Neuronal stem cell (in vitro differentiated cells): ENCODE measurements around the gene CYB5B.
"Not testable (repeated sequence)": the region's sequence is repeated elsewhere in the genome, so short reads cannot be mapped to it uniquely, and the experiment has no call there.

Experiments used
- DNase-seq: peaks from one replicate; pipeline ENCODE4 v3.0.0-alpha.2; 2013; ENCODE audit warnings: low spot score
- H2AFZ ChIP-seq: one replicate; pipeline ENCODE4 v1.6.1; 2013; ENCODE audit warnings: mild to moderate bottlenecking, low read length, inconsistent platforms
- H2AK5ac ChIP-seq: 2 replicates; pipeline ENCODE4 v1.6.1; 2013; ENCODE audit warnings: low read depth, mild to moderate bottlenecking, inconsistent platforms, low read length, moderate library complexity, mixed read lengths
- H2BK120ac ChIP-seq: 2 replicates; pipeline ENCODE4 v1.6.1; 2013; ENCODE audit warnings: low read depth, mild to moderate bottlenecking, inconsistent platforms, low read length, moderate library complexity, mixed read lengths
- H2BK12ac ChIP-seq: one replicate; pipeline ENCODE4 v1.6.1; 2013; ENCODE audit warnings: low read length, inconsistent platforms
- H2BK15ac ChIP-seq: 2 replicates; pipeline ENCODE4 v1.6.1; 2013; ENCODE audit warnings: mild to moderate bottlenecking, low read length, inconsistent platforms, mixed read lengths
- H2BK5ac ChIP-seq: one replicate; pipeline ENCODE4 v1.6.1; 2013; ENCODE audit warnings: inconsistent platforms, mild to moderate bottlenecking, low read length, moderate library complexity
- H3K14ac ChIP-seq: one replicate; pipeline ENCODE4 v1.6.1; 2013; ENCODE audit warnings: low read length, inconsistent platforms
- H3K18ac ChIP-seq: 2 replicates; pipeline ENCODE4 v1.6.1; 2013; ENCODE audit warnings: low read length, inconsistent platforms
- H3K23ac ChIP-seq: 2 replicates; pipeline ENCODE4 v1.6.1; 2013; ENCODE audit warnings: low read depth, mild to moderate bottlenecking, mixed read lengths, low read length, inconsistent platforms; ENCODE audit not compliant: poor library complexity
- H3K27ac ChIP-seq: replicated peaks from 3 replicates; pipeline ENCODE4 v1.5.1; 2013; ENCODE audit warnings: low read length, inconsistent platforms
- H3K27me3 ChIP-seq, 3 experiments: 2 replicates each; pipeline ENCODE4 v1.6.1; 2013; ENCODE audit warnings: low read length in 3 of 3, mild to moderate bottlenecking in 2 of 3, inconsistent platforms in 1 of 3, low read depth in 1 of 3, mixed read lengths in 1 of 3, moderate library complexity in 1 of 3; ENCODE audit not compliant: control insufficient read depth in 3 of 3, insufficient read depth in 3 of 3
- H3K36me3 ChIP-seq, 2 donors: replicated peaks in 1 of 2; 2 replicates each; pipeline ENCODE4 v1.6.1; 2013; ENCODE audit warnings: low read length in 2 of 2; ENCODE audit not compliant: control insufficient read depth in 2 of 2, insufficient read depth in 2 of 2
- H3K4ac ChIP-seq: 2 replicates; pipeline ENCODE4 v1.6.1; 2013; ENCODE audit warnings: inconsistent platforms, mild to moderate bottlenecking, low read length, moderate library complexity
- H3K4me1 ChIP-seq, 2 donors: 1 replicate in 1 of 2; 2 replicates in 1 of 2; pipeline ENCODE4 v1.6.1; 2013; ENCODE audit warnings: low read length in 2 of 2, low read depth in 1 of 2; ENCODE audit not compliant: control insufficient read depth in 2 of 2, insufficient read depth in 1 of 2
- H3K4me2 ChIP-seq: one replicate; pipeline ENCODE4 v1.6.1; 2013; ENCODE audit warnings: mild to moderate bottlenecking, low read length, inconsistent platforms; ENCODE audit not compliant: insufficient read depth, poor library complexity, severe bottlenecking
- H3K4me3 ChIP-seq, 2 donors: 2 replicates each; pipeline ENCODE4 v1.5.1; 2013; ENCODE audit warnings: low read length in 2 of 2, mild to moderate bottlenecking in 2 of 2, inconsistent platforms in 1 of 2, moderate library complexity in 1 of 2
- H3K79me1 ChIP-seq: one replicate; pipeline ENCODE4 v1.6.1; 2013; ENCODE audit warnings: low read depth, mild to moderate bottlenecking, inconsistent platforms, low read length, moderate library complexity
- H3K9ac ChIP-seq: one replicate; pipeline ENCODE4 v1.6.1; 2013; ENCODE audit warnings: mild to moderate bottlenecking, low read depth, low read length, inconsistent platforms; ENCODE audit not compliant: poor library complexity
- H3K9me3 ChIP-seq, 2 donors: replicated peaks in 1 of 2; 2 replicates each; pipeline versions ENCODE3 to v1.6.1; 2013; ENCODE audit warnings: low read length in 2 of 2, mild to moderate bottlenecking in 2 of 2, inconsistent platforms in 1 of 2, low read depth in 1 of 2, mixed read lengths in 1 of 2, moderate library complexity in 1 of 2; ENCODE audit not compliant: control insufficient read depth in 2 of 2, insufficient read depth in 1 of 2
- H4K8ac ChIP-seq: one replicate; pipeline ENCODE4 v1.6.1; 2013; ENCODE audit warnings: low read depth, mild to moderate bottlenecking, inconsistent platforms, low read length, moderate library complexity
- H4K91ac ChIP-seq: one replicate; pipeline ENCODE4 v1.6.1; 2013; ENCODE audit warnings: low read length, low read depth, mild to moderate bottlenecking, inconsistent platforms; ENCODE audit not compliant: poor library complexity
- WGBS, 2 donors: extraction: QIAGEN DNeasy Blood & Tissue Kit; methylation state at CpG; one replicate each; pipeline ENCODE4 v1.1.7; 2013; ENCODE audit warnings: missing lambda C conversion rate in 2 of 2, mixed read lengths in 1 of 2; ENCODE audit not compliant: insufficient read length in 2 of 2, insufficient replicate concordance in 1 of 2; ENCODE audit errors: extremely low coverage in 2 of 2; 5-methylcytosine and 5-hydroxymethylcytosine counted together

CYB5B gene

GRCh38 chr16:69440250-69440649 lies 15.8 kb downstream of the CYB5B start:
- Histone ChIP-seq H3K23ac (no peak overlapping the region), H3K14ac (no peak overlapping the region), H3K27me3 (no peaks in the 10 kb centered on the region), H2BK120ac (no peak overlapping the region), H4K91ac (no peak overlapping the region), H3K4me3 (no peak overlapping the region), H3K27ac (no peak overlapping the region), H2AK5ac (no peak overlapping the region), H3K4me2 (no peak overlapping the region), H3K18ac (no peak overlapping the region), H2AFZ (no peak overlapping the region), H3K4me1 (no peaks in the 10 kb centered on the region), H4K8ac (no peak overlapping the region), H3K79me1 (peaks cover 2% of the 10 kb centered on the region), H2BK5ac (no peak overlapping the region), H3K9me3 (peaks cover 0 to 16% of the 10 kb centered on the region in 2 donors), H3K4ac (no peak overlapping the region), H3K36me3 (peaks cover 0 to 81% of the 10 kb centered on the region in 2 donors), H2BK15ac (no peak overlapping the region), H2BK12ac (no peak overlapping the region), H3K9ac (no peak overlapping the region)
- no peak for DNase-seq
- no CpG with 5 or more reads among the region's 1 CpG for WGBS, 2 donors

- not testable (repeated sequence) for H4K8ac ChIP-seq, H3K9ac ChIP-seq, H2BK120ac ChIP-seq, H3K18ac ChIP-seq, H3K4me1 ChIP-seq, H3K27ac ChIP-seq, H3K4ac ChIP-seq, H3K27me3 ChIP-seq, H2AFZ ChIP-seq, DNase-seq, H2BK15ac ChIP-seq, H3K23ac ChIP-seq, H2AK5ac ChIP-seq, H3K4me2 ChIP-seq, H2BK12ac ChIP-seq, H3K4me3 ChIP-seq, H3K79me1 ChIP-seq, H4K91ac ChIP-seq, H2BK5ac ChIP-seq, H3K14ac ChIP-seq
- H3K9me3 ChIP-seq, result peaks cover 0 to 16% of the 10 kb centered on the region in 2 donors
- WGBS, 2 donors, result no CpG with 5 or more reads among the region's 7 CpGs
- H3K36me3 ChIP-seq, result peaks cover 0 to 81% of the 10 kb centered on the region in 2 donors
Observed at GRCh38 chr16:69441030-69441429, 16.6 kb downstream of the CYB5B start.

- Histone ChIP-seq H3K4me3 (no peak overlapping the region), H3K27me3 (no peaks in the 10 kb centered on the region), H3K9ac (no peak overlapping the region), H2BK15ac (no peak overlapping the region), H3K14ac (no peak overlapping the region), H3K36me3 (peaks cover 6 to 81% of the 10 kb centered on the region in 2 donors), H2AFZ (no peak overlapping the region), H2AK5ac (no peak overlapping the region), H4K8ac (no peak overlapping the region), H3K79me1 (peaks cover 3% of the 10 kb centered on the region), H3K18ac (no peak overlapping the region), H2BK5ac (no peak overlapping the region), H3K27ac (no peak overlapping the region), H2BK120ac (no peak overlapping the region), H3K4me1 (no peaks in the 10 kb centered on the region), H4K91ac (no peak overlapping the region), H3K9me3 (peaks cover 0 to 6% of the 10 kb centered on the region in 2 donors), H2BK12ac (no peak overlapping the region), H3K23ac (no peak overlapping the region), H3K4me2 (no peak overlapping the region), H3K4ac (no peak overlapping the region)
- DNase-seq, result no peak
- WGBS, 2 donors, result no CpG with 5 or more reads among the region's 12 CpGs
Observed at GRCh38 chr16:69443927-69444631, 19.7 kb downstream of the CYB5B start.

- Histone ChIP-seq H2BK5ac (no peak overlapping the region), H3K79me1 (peaks cover 3% of the 10 kb centered on the region), H3K4me1 (no peaks in the 10 kb centered on the region), H4K91ac (no peak overlapping the region), H3K14ac (no peak overlapping the region), H3K4me2 (no peak overlapping the region), H2AFZ (no peak overlapping the region), H3K9me3 (peaks cover 0 to 2% of the 10 kb centered on the region in 2 donors), H2BK15ac (no peak overlapping the region), H2AK5ac (no peak overlapping the region), H3K36me3 (peaks cover 6 to 81% of the 10 kb centered on the region in 2 donors), H3K27me3 (no peaks in the 10 kb centered on the region), H3K18ac (no peak overlapping the region), H3K4me3 (no peak overlapping the region), H3K4ac (no peak overlapping the region), H3K9ac (no peak overlapping the region), H3K23ac (no peak overlapping the region), H3K27ac (no peak overlapping the region), H2BK120ac (no peak overlapping the region), H2BK12ac (no peak overlapping the region), H4K8ac (no peak overlapping the region)
- no CpG with 5 or more reads among the region's 2 CpGs for WGBS, 2 donors
- DNase-seq, result no peak
Observed at GRCh38 chr16:69444873-69445517, 20.6 kb downstream of the CYB5B start.
